HAP-1 (cell line): Measurements from ENCODE around the gene ANKRD6.
A peak's percentile ranks its signal among the peaks of the same experiment; 100 is the strongest.
"Not testable (repeated sequence)": the region's sequence is repeated elsewhere in the genome, so short reads cannot be mapped to it uniquely, and the experiment has no call there.

Experiments
- DNase-seq, 2 experiments: peaks; one replicate each; pipeline ENCODE4 v3.0.0-alpha.2; 2016 to 2020; ENCODE audit warnings: low spot score in 2 of 2
- H3K27me3 ChIP-seq: fragments of 250-450 bp; sonication (Bioruptor Pico); 2 replicates; pipeline ENCODE4 v1.5.1; 2020; ENCODE audit warnings: low read depth, mild to moderate bottlenecking, moderate library complexity
- H3K36me3 ChIP-seq: fragments of 250-450 bp; sonication (Bioruptor Pico); replicated peaks from 2 replicates; pipeline ENCODE4 v1.5.1; 2020; ENCODE audit warnings: mild to moderate bottlenecking
- H3K4me1 ChIP-seq: fragments of 250-450 bp; sonication (Bioruptor Pico); 2 replicates; pipeline ENCODE4 v1.5.1; 2020; ENCODE audit warnings: mild to moderate bottlenecking
- H3K4me3 ChIP-seq: fragments of 250-450 bp; sonication (Bioruptor Pico); 2 replicates; pipeline ENCODE4 v1.5.1; 2020; ENCODE audit warnings: mild to moderate bottlenecking, moderate library complexity
- H3K9me3 ChIP-seq: fragments of 250-450 bp; sonication (Bioruptor Pico); 2 replicates; pipeline ENCODE4 v1.5.1; 2020; ENCODE audit warnings: mild to moderate bottlenecking, moderate library complexity
- in situ Hi-C: fragments of 300-500 bp; cut with MboI; formaldehyde crosslinking; loops from 3 replicates; pipeline ENCODE4 v1.14.3; 2020; ENCODE audit warnings: low sequenced_read_pairs, inconsistent platforms, mixed read lengths

Gene ANKRD6

GRCh38 chr6:89637960-89638319 is 205.0 kb downstream of the ANKRD6 start:
- no peak for DNase-seq
- in situ Hi-C loops, result no loop called here
- peaks cover 22% of the 10 kb centered on the region for H3K36me3 ChIP-seq
- H3K4me3 ChIP-seq, result peak overlapping the region; percentile 73
- H3K27me3 ChIP-seq, result no peaks in the 10 kb centered on the region
- H3K4me1 ChIP-seq, result peaks cover 14% of the 10 kb centered on the region
- no peaks in the 10 kb centered on the region for H3K9me3 ChIP-seq

GRCh38 chr6:89638320-89639195 is 205.6 kb downstream of the ANKRD6 start, which contains the start of gene LYRM2:
Gene LYRM2 (minus strand): TSS chr6:89638747. CDS start chr6:89638716, 31 bp downstream.
- H3K27me3 ChIP-seq, result no peaks in the 10 kb centered on the region
- H3K4me1 ChIP-seq, result peaks cover 14% of the 10 kb centered on the region
- H3K4me3 ChIP-seq, result peak within 1 kb of the TSS; percentile 73
- in situ Hi-C loops, result no loop called here
- H3K36me3 ChIP-seq, result peaks cover 22% of the 10 kb centered on the region
- no peaks in the 10 kb centered on the region for H3K9me3 ChIP-seq
- peak; percentile 87 to 96 for DNase-seq

GRCh38 chr6:89640804-89641203 is 207.9 kb downstream of the ANKRD6 start:
- Histone ChIP-seq H3K4me1 (peaks cover 18% of the 10 kb centered on the region), H3K4me3 (no peak overlapping the region), H3K27me3 (no peaks in the 10 kb centered on the region), H3K36me3 (peaks cover 36% of the 10 kb centered on the region), H3K9me3 (no peaks in the 10 kb centered on the region)
- in situ Hi-C loops, result no loop called here
- DNase-seq, result no peak

- in situ Hi-C loops, H3K27me3 ChIP-seq, H3K9me3 ChIP-seq, H3K4me3 ChIP-seq, DNase-seq: not testable (repeated sequence)
- Histone ChIP-seq H3K4me1 (peaks cover 18% of the 10 kb centered on the region), H3K36me3 (peaks cover 39% of the 10 kb centered on the region)
Observed at GRCh38 chr6:89641581-89641980, 208.6 kb downstream of the ANKRD6 start.

- peaks cover 53% of the 10 kb centered on the region for H3K36me3 ChIP-seq
- H3K27me3 ChIP-seq, result no peaks in the 10 kb centered on the region
- H3K4me1 ChIP-seq, result peaks cover 14% of the 10 kb centered on the region
- in situ Hi-C loops, result no loop called here
- no peak for DNase-seq
- H3K4me3 ChIP-seq, result no peak overlapping the region
- H3K9me3 ChIP-seq, result no peaks in the 10 kb centered on the region
Observed at GRCh38 chr6:89642956-89643355, 210.0 kb downstream of the ANKRD6 start.

- Histone ChIP-seq H3K27me3 (no peaks in the 10 kb centered on the region), H3K36me3 (peaks cover 57% of the 10 kb centered on the region), H3K4me1 (peaks cover 14% of the 10 kb centered on the region), H3K4me3 (no peak overlapping the region), H3K9me3 (no peaks in the 10 kb centered on the region)
- in situ Hi-C loops, result no loop called here
- no peak for DNase-seq
Observed at GRCh38 chr6:89643406-89643805, 210.5 kb downstream of the ANKRD6 start.

GRCh38 chr6:89644864-89645263 is 211.9 kb downstream of the ANKRD6 start:
- DNase-seq, result peak; percentile 12 to 49
- Histone ChIP-seq H3K27me3 (no peaks in the 10 kb centered on the region), H3K4me3 (no peak overlapping the region), H3K9me3 (no peaks in the 10 kb centered on the region), H3K36me3 (peaks cover 67% of the 10 kb centered on the region), H3K4me1 (peaks cover 4% of the 10 kb centered on the region)
- in situ Hi-C loops, result no loop called here

- Histone ChIP-seq H3K4me1 (peaks cover 4% of the 10 kb centered on the region; the same call in 1 of the 2 replicates), H3K4me3 (no peak overlapping the region), H3K9me3 (no peaks in the 10 kb centered on the region), H3K36me3 (peaks cover 85% of the 10 kb centered on the region), H3K27me3 (no peaks in the 10 kb centered on the region)
- in situ Hi-C loops, result no loop called here
- DNase-seq, result no peak
Observed at GRCh38 chr6:89649682-89650081, 216.7 kb downstream of the ANKRD6 start.

- DNase-seq, result no peak
- H3K9me3 ChIP-seq, result no peaks in the 10 kb centered on the region
- peaks cover 88% of the 10 kb centered on the region for H3K36me3 ChIP-seq
- H3K4me1 ChIP-seq, result no peaks in the 10 kb centered on the region
- no peak overlapping the region for H3K4me3 ChIP-seq
- no peaks in the 10 kb centered on the region for H3K27me3 ChIP-seq
- in situ Hi-C loops, result no loop called here
Observed at GRCh38 chr6:89650579-89650978, 217.6 kb downstream of the ANKRD6 start.

- Histone ChIP-seq H3K36me3 (peaks cover 85% of the 10 kb centered on the region), H3K4me1 (no peaks in the 10 kb centered on the region), H3K27me3 (no peaks in the 10 kb centered on the region), H3K9me3 (no peaks in the 10 kb centered on the region), H3K4me3 (no peak overlapping the region)
- in situ Hi-C loops, result no loop called here
- no peak for DNase-seq
Observed at GRCh38 chr6:89655122-89655521, 222.2 kb downstream of the ANKRD6 start.

- no peaks in the 10 kb centered on the region for H3K4me1 ChIP-seq
- H3K36me3 ChIP-seq, result peaks cover 87% of the 10 kb centered on the region
- DNase-seq, result no peak
- no peaks in the 10 kb centered on the region for H3K27me3 ChIP-seq
- in situ Hi-C loops, result no loop called here
- H3K4me3 ChIP-seq, result no peak overlapping the region
- no peaks in the 10 kb centered on the region for H3K9me3 ChIP-seq
Observed at GRCh38 chr6:89657445-89658158, 224.7 kb downstream of the ANKRD6 start.

GRCh38 chr6:89660981-89661380 is 228.0 kb downstream of the ANKRD6 start:
- H3K36me3 ChIP-seq, result peaks cover 72% of the 10 kb centered on the region
- in situ Hi-C loops, result no loop called here
- H3K4me1 ChIP-seq, result no peaks in the 10 kb centered on the region
- H3K4me3 ChIP-seq, result no peak overlapping the region
- H3K27me3 ChIP-seq, result no peaks in the 10 kb centered on the region
- DNase-seq, result no peak
- no peaks in the 10 kb centered on the region for H3K9me3 ChIP-seq

- in situ Hi-C loops, result no loop called here
- Histone ChIP-seq H3K36me3 (peaks cover 70% of the 10 kb centered on the region), H3K27me3 (no peaks in the 10 kb centered on the region), H3K4me1 (no peaks in the 10 kb centered on the region), H3K9me3 (no peaks in the 10 kb centered on the region), H3K4me3 (no peak overlapping the region)
- DNase-seq, result no peak
Observed at GRCh38 chr6:89661559-89661958, 228.6 kb downstream of the ANKRD6 start.

GRCh38 chr6:89662659-89663223 is 229.8 kb downstream of the ANKRD6 start:
- in situ Hi-C loops, result no loop called here
- no peaks in the 10 kb centered on the region for H3K27me3 ChIP-seq
- DNase-seq, result no peak
- peaks cover 69% of the 10 kb centered on the region for H3K36me3 ChIP-seq
- no peaks in the 10 kb centered on the region for H3K4me1 ChIP-seq
- H3K9me3 ChIP-seq, result no peaks in the 10 kb centered on the region
- H3K4me3 ChIP-seq, result no peak overlapping the region
